ENCODE data around the gene AGAP1.

GRCh38 chr2:235640377-235640776 lies 146.5 kb downstream of the AGAP1 start:
- TF ChIP-seq MAX (IDR thresholded peaks at IDR 0.05; ENCODE audit: insufficient read depth, insufficient read length) (no peak), POLR2AphosphoS5 (IDR thresholded peaks at IDR 0.05; ENCODE audit: insufficient read depth, low read depth, low read length) (no peak), POLR2A (IDR thresholded peaks at IDR 0.05; ENCODE audit: low read depth, low read length) (no peak), CTCF (IDR thresholded peaks at IDR 0.05; ENCODE audit: extremely low read depth in 1 of 2, insufficient read depth in 1 of 2, low read depth in 1 of 2, low read length in 2 of 2) (no peak), EZH2 (IDR thresholded peaks at IDR 0.05; ENCODE audit: borderline replicate concordance, low read depth, low read length, severe bottlenecking) (no peak), GATA2 (IDR thresholded peaks at IDR 0.05; ENCODE audit: insufficient read depth, insufficient read length, low read depth, low read length) (no peak)

Measured in endothelial cell of umbilical vein (primary cell).